ENCODE data around the gene TEC.

Gene TEC

GRCh38 chr4:48210966-48211328 lies 58.7 kb downstream of the TEC start:
- Histone ChIP-seq H3K4me1 (ENCODE audit: control insufficient read depth in 5 of 5, insufficient read depth in 5 of 5, low read length in 5 of 5) (no peaks in the 10 kb centered on the region), H3K4me3 (ENCODE audit: low read depth in 1 of 5, low read length in 5 of 5) (no peak overlapping the region), H3K36me3 (ENCODE audit: control insufficient read depth in 5 of 5, insufficient read depth in 5 of 5, low read length in 5 of 5) (no peaks in the 10 kb centered on the region), H3K9ac (ENCODE audit: low read length in 5 of 5) (no peak overlapping the region), H3K27ac (ENCODE audit: low read depth, low read length) (no peak overlapping the region), H3K27me3 (ENCODE audit: control insufficient read depth in 5 of 5, insufficient read depth in 4 of 5, low read length in 5 of 5) (no peaks in the 10 kb centered on the region), H3K9me3 (ENCODE audit: control insufficient read depth in 5 of 5, low read length in 5 of 5) (no peaks in the 10 kb centered on the region)

GRCh38 chr4:48205626-48206025 lies 64.0 kb downstream of the TEC start:
- Histone ChIP-seq H3K4me3 (ENCODE audit: low read depth in 1 of 5, low read length in 5 of 5) (no peak overlapping the region), H3K27me3 (ENCODE audit: control insufficient read depth in 5 of 5, insufficient read depth in 4 of 5, low read length in 5 of 5) (no peaks in the 10 kb centered on the region), H3K9ac (ENCODE audit: low read length in 5 of 5) (no peak overlapping the region), H3K36me3 (ENCODE audit: control insufficient read depth in 5 of 5, insufficient read depth in 5 of 5, low read length in 5 of 5) (no peaks in the 10 kb centered on the region), H3K4me1 (ENCODE audit: control insufficient read depth in 5 of 5, insufficient read depth in 5 of 5, low read length in 5 of 5) (no peaks in the 10 kb centered on the region), H3K27ac (ENCODE audit: low read depth, low read length) (no peak overlapping the region), H3K9me3 (ENCODE audit: control insufficient read depth in 5 of 5, low read length in 5 of 5) (peaks cover 0 to 3% (median 0%) of the 10 kb centered on the region in 5 donors)

- Histone ChIP-seq H3K36me3 (ENCODE audit: control insufficient read depth in 5 of 5, insufficient read depth in 5 of 5, low read length in 5 of 5) (no peaks in the 10 kb centered on the region), H3K27me3 (ENCODE audit: control insufficient read depth in 5 of 5, insufficient read depth in 4 of 5, low read length in 5 of 5) (no peaks in the 10 kb centered on the region), H3K27ac (ENCODE audit: low read depth, low read length) (no peak overlapping the region), H3K9me3 (ENCODE audit: control insufficient read depth in 5 of 5, low read length in 5 of 5) (peaks cover 0 to 3% (median 0%) of the 10 kb centered on the region in 5 donors), H3K9ac (ENCODE audit: low read length in 5 of 5) (no peak overlapping the region), H3K4me3 (ENCODE audit: low read depth in 1 of 5, low read length in 5 of 5) (no peak overlapping the region), H3K4me1 (ENCODE audit: control insufficient read depth in 5 of 5, insufficient read depth in 5 of 5, low read length in 5 of 5) (no peaks in the 10 kb centered on the region)
Observed at GRCh38 chr4:48205107-48205506, 64.5 kb downstream of the TEC start.

GRCh38 chr4:48203819-48204218 lies 65.8 kb downstream of the TEC start:
- H3K9me3 ChIP-seq (ENCODE audit: control insufficient read depth in 5 of 5, low read length in 5 of 5): peaks cover 0 to 3% (median 0%) of the 10 kb centered on the region in 5 donors
- no peak overlapping the region for H3K9ac ChIP-seq (ENCODE audit: low read length in 5 of 5)
- H3K4me1 ChIP-seq (ENCODE audit: control insufficient read depth in 5 of 5, insufficient read depth in 5 of 5, low read length in 5 of 5): no peaks in the 10 kb centered on the region
- H3K4me3 ChIP-seq (ENCODE audit: low read depth in 1 of 5, low read length in 5 of 5): no peak overlapping the region
- H3K36me3 ChIP-seq (ENCODE audit: control insufficient read depth in 5 of 5, insufficient read depth in 5 of 5, low read length in 5 of 5): no peaks in the 10 kb centered on the region
- no peaks in the 10 kb centered on the region for H3K27me3 ChIP-seq (ENCODE audit: control insufficient read depth in 5 of 5, insufficient read depth in 4 of 5, low read length in 5 of 5)
- no peak overlapping the region for H3K27ac ChIP-seq (ENCODE audit: low read depth, low read length)

GRCh38 chr4:48197643-48198237 lies 71.9 kb downstream of the TEC start:
- Histone ChIP-seq H3K9me3 (ENCODE audit: control insufficient read depth in 5 of 5, low read length in 5 of 5) (peaks cover 0 to 3% (median 0%) of the 10 kb centered on the region in 5 donors), H3K9ac (ENCODE audit: low read length in 5 of 5) (no peak overlapping the region), H3K27me3 (ENCODE audit: control insufficient read depth in 5 of 5, insufficient read depth in 4 of 5, low read length in 5 of 5) (no peaks in the 10 kb centered on the region), H3K4me3 (ENCODE audit: low read depth in 1 of 5, low read length in 5 of 5) (no peak overlapping the region), H3K4me1 (ENCODE audit: control insufficient read depth in 5 of 5, insufficient read depth in 5 of 5, low read length in 5 of 5) (peaks cover 0 to 7% (median 0%) of the 10 kb centered on the region in 5 donors), H3K27ac (ENCODE audit: low read depth, low read length) (no peak overlapping the region), H3K36me3 (ENCODE audit: control insufficient read depth in 5 of 5, insufficient read depth in 5 of 5, low read length in 5 of 5) (no peaks in the 10 kb centered on the region)

GRCh38 chr4:48196758-48197504 lies 72.7 kb downstream of the TEC start:
- Histone ChIP-seq H3K27me3 (ENCODE audit: control insufficient read depth in 5 of 5, insufficient read depth in 4 of 5, low read length in 5 of 5) (no peaks in the 10 kb centered on the region), H3K27ac (ENCODE audit: low read depth, low read length) (no peak overlapping the region), H3K9ac (ENCODE audit: low read length in 5 of 5) (no peak overlapping the region), H3K36me3 (ENCODE audit: control insufficient read depth in 5 of 5, insufficient read depth in 5 of 5, low read length in 5 of 5) (no peaks in the 10 kb centered on the region), H3K9me3 (ENCODE audit: control insufficient read depth in 5 of 5, low read length in 5 of 5) (peaks cover 0 to 3% (median 0%) of the 10 kb centered on the region in 5 donors), H3K4me1 (ENCODE audit: control insufficient read depth in 5 of 5, insufficient read depth in 5 of 5, low read length in 5 of 5) (peaks cover 0 to 7% (median 0%) of the 10 kb centered on the region in 5 donors), H3K4me3 (ENCODE audit: low read depth in 1 of 5, low read length in 5 of 5) (no peak overlapping the region)

GRCh38 chr4:48195853-48196252 lies 73.8 kb downstream of the TEC start:
- Histone ChIP-seq H3K4me1 (ENCODE audit: control insufficient read depth in 5 of 5, insufficient read depth in 5 of 5, low read length in 5 of 5) (peaks cover 0 to 7% (median 0%) of the 10 kb centered on the region in 5 donors), H3K27me3 (ENCODE audit: control insufficient read depth in 5 of 5, insufficient read depth in 4 of 5, low read length in 5 of 5) (no peaks in the 10 kb centered on the region), H3K9me3 (ENCODE audit: control insufficient read depth in 5 of 5, low read length in 5 of 5) (no peaks in the 10 kb centered on the region), H3K27ac (ENCODE audit: low read depth, low read length) (no peak overlapping the region), H3K36me3 (ENCODE audit: control insufficient read depth in 5 of 5, insufficient read depth in 5 of 5, low read length in 5 of 5) (no peaks in the 10 kb centered on the region), H3K9ac (ENCODE audit: low read length in 5 of 5) (no peak overlapping the region), H3K4me3 (ENCODE audit: low read depth in 1 of 5, low read length in 5 of 5) (no peak overlapping the region)

- H3K27ac ChIP-seq (ENCODE audit: low read depth, low read length): no peak overlapping the region
- H3K9me3 ChIP-seq (ENCODE audit: control insufficient read depth in 5 of 5, low read length in 5 of 5): no peaks in the 10 kb centered on the region
- H3K9ac ChIP-seq (ENCODE audit: low read length in 5 of 5): no peak overlapping the region
- H3K36me3 ChIP-seq (ENCODE audit: control insufficient read depth in 5 of 5, insufficient read depth in 5 of 5, low read length in 5 of 5): no peaks in the 10 kb centered on the region
- no peaks in the 10 kb centered on the region for H3K27me3 ChIP-seq (ENCODE audit: control insufficient read depth in 5 of 5, insufficient read depth in 4 of 5, low read length in 5 of 5)
- H3K4me3 ChIP-seq (ENCODE audit: low read depth in 1 of 5, low read length in 5 of 5): no peak overlapping the region
- H3K4me1 ChIP-seq (ENCODE audit: control insufficient read depth in 5 of 5, insufficient read depth in 5 of 5, low read length in 5 of 5): peaks cover 0 to 7% (median 0%) of the 10 kb centered on the region in 5 donors
Observed at GRCh38 chr4:48195374-48195773, 74.3 kb downstream of the TEC start.

- no peaks in the 10 kb centered on the region for H3K9me3 ChIP-seq (ENCODE audit: control insufficient read depth in 5 of 5, low read length in 5 of 5)
- no peak overlapping the region for H3K9ac ChIP-seq (ENCODE audit: low read length in 5 of 5)
- no peak overlapping the region for H3K27ac ChIP-seq (ENCODE audit: low read depth, low read length)
- peaks cover 0 to 7% (median 0%) of the 10 kb centered on the region in 5 donors for H3K4me1 ChIP-seq (ENCODE audit: control insufficient read depth in 5 of 5, insufficient read depth in 5 of 5, low read length in 5 of 5)
- H3K36me3 ChIP-seq (ENCODE audit: control insufficient read depth in 5 of 5, insufficient read depth in 5 of 5, low read length in 5 of 5): no peaks in the 10 kb centered on the region
- H3K4me3 ChIP-seq (ENCODE audit: low read depth in 1 of 5, low read length in 5 of 5): no peak overlapping the region
- no peaks in the 10 kb centered on the region for H3K27me3 ChIP-seq (ENCODE audit: control insufficient read depth in 5 of 5, insufficient read depth in 4 of 5, low read length in 5 of 5)
Observed at GRCh38 chr4:48194971-48195370, 74.7 kb downstream of the TEC start.

- no peak overlapping the region for H3K27ac ChIP-seq (ENCODE audit: low read depth, low read length)
- no peak overlapping the region for H3K4me3 ChIP-seq (ENCODE audit: low read depth in 1 of 5, low read length in 5 of 5)
- H3K9me3 ChIP-seq (ENCODE audit: control insufficient read depth in 5 of 5, low read length in 5 of 5): no peaks in the 10 kb centered on the region
- H3K27me3 ChIP-seq (ENCODE audit: control insufficient read depth in 5 of 5, insufficient read depth in 4 of 5, low read length in 5 of 5): no peaks in the 10 kb centered on the region
- no peaks in the 10 kb centered on the region for H3K36me3 ChIP-seq (ENCODE audit: control insufficient read depth in 5 of 5, insufficient read depth in 5 of 5, low read length in 5 of 5)
- H3K9ac ChIP-seq (ENCODE audit: low read length in 5 of 5): no peak overlapping the region
- peaks cover 0 to 7% (median 0%) of the 10 kb centered on the region in 5 donors for H3K4me1 ChIP-seq (ENCODE audit: control insufficient read depth in 5 of 5, insufficient read depth in 5 of 5, low read length in 5 of 5)
Observed at GRCh38 chr4:48193921-48194468, 75.6 kb downstream of the TEC start.

Measured in subcutaneous abdominal adipose tissue (tissue), 5 donors.